PFSK-1 (cell line): Measurements from ENCODE around the gene RALGDS.

Experiments
- POLR2AphosphoS5 ChIP-seq: IDR thresholded peaks from 2 replicates; pipeline ENCODE4 v1.6.1; 2012; ENCODE audit warnings: low read depth, mild to moderate bottlenecking, control low read depth, low read length, moderate library complexity
- SIN3A ChIP-seq: IDR thresholded peaks from 2 replicates; pipeline ENCODE4 v1.6.1; 2012; ENCODE audit warnings: mild to moderate bottlenecking, low read length, moderate library complexity, borderline replicate concordance; ENCODE audit not compliant: insufficient read depth
- TAF1 ChIP-seq: IDR thresholded peaks from 2 replicates; pipeline ENCODE4 v1.6.1; 2012; ENCODE audit warnings: low read length, control low read depth, borderline replicate concordance; ENCODE audit not compliant: insufficient read depth
- TF ChIP-seq, protein P1 (sequence below), 2 experiments: IDR thresholded peaks; 2 replicates each; pipeline versions ENCODE4 v1.6.1 to v1.8.0; 2011 to 2012; ENCODE audit warnings: low read depth in 2 of 2, low read length in 2 of 2, control low read depth in 1 of 2, inconsistent platforms in 1 of 2, mild to moderate bottlenecking in 1 of 2, moderate library complexity in 1 of 2; ENCODE audit not compliant: insufficient read depth in 1 of 2

DNA sequence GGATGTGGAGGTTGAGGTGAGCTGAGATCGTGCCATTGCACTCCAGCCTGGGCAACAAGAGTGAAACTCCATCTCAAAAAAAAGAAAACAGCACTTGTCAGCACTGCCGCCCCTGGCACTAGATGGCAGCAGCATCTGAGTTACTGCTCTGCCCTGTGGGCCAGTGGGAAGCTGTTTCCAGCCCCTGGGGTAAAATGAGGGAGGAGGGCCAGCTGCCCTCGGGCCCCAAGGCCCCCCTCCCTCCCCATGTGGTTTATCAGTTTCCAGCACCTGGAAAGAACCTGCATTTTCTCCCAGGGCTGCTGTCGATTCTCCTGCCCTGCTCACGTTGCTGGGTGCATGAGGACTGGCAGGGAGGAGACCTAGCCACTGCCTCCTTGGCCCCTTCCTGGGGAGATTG lies 72.4 kb downstream of the RALGDS start:
- TF ChIP-seq, protein P1, sequence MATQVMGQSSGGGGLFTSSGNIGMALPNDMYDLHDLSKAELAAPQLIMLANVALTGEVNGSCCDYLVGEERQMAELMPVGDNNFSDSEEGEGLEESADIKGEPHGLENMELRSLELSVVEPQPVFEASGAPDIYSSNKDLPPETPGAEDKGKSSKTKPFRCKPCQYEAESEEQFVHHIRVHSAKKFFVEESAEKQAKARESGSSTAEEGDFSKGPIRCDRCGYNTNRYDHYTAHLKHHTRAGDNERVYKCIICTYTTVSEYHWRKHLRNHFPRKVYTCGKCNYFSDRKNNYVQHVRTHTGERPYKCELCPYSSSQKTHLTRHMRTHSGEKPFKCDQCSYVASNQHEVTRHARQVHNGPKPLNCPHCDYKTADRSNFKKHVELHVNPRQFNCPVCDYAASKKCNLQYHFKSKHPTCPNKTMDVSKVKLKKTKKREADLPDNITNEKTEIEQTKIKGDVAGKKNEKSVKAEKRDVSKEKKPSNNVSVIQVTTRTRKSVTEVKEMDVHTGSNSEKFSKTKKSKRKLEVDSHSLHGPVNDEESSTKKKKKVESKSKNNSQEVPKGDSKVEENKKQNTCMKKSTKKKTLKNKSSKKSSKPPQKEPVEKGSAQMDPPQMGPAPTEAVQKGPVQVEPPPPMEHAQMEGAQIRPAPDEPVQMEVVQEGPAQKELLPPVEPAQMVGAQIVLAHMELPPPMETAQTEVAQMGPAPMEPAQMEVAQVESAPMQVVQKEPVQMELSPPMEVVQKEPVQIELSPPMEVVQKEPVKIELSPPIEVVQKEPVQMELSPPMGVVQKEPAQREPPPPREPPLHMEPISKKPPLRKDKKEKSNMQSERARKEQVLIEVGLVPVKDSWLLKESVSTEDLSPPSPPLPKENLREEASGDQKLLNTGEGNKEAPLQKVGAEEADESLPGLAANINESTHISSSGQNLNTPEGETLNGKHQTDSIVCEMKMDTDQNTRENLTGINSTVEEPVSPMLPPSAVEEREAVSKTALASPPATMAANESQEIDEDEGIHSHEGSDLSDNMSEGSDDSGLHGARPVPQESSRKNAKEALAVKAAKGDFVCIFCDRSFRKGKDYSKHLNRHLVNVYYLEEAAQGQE (IDR thresholded peaks at IDR 0.05; ENCODE audit: insufficient read depth in 1 of 2, low read depth in 2 of 2, low read length in 2 of 2): no peak
- TF ChIP-seq SIN3A (no peak), POLR2AphosphoS5 (no peak), TAF1 (no peak)
